Ovary (tissue), 3 donors: Measurements from ENCODE around the gene FYN.

Experiments used
- CTCF ChIP-seq, 3 donors: fragments of 450-650 bp in 2 of 3; fragments of 200-600 bp in 1 of 3; IDR thresholded peaks; one replicate each; pipeline versions ENCODE4 v1.5.1 to v1.8.0; 2016 to 2022; ENCODE audit warnings: antibody characterized with exemption in 3 of 3, mild to moderate bottlenecking in 1 of 3
- POLR2A ChIP-seq: fragments of 450-650 bp; IDR thresholded peaks from one replicate; pipeline ENCODE4 v1.6.1; 2017; ENCODE audit warnings: antibody characterized with exemption, mild to moderate bottlenecking, moderate library complexity
- donor health status: DM: no; HTN: no; CAD: no.

- TF ChIP-seq CTCF (IDR thresholded peaks at IDR 0.05) (no peak), POLR2A (no peak)
Measured at GRCh38 chr6:111725446-111726112, 147.7 kb downstream of the FYN start.
